ENCODE data around the gene ZCCHC24.
"Not testable (repeated sequence)": the region's sequence is repeated elsewhere in the genome, so short reads cannot be mapped to it uniquely, and the experiment has no call there.

The ZCCHC24 gene

GRCh38 chr10:79448732-79449049 is 3.3 kb upstream of the ZCCHC24 start:
- no peak overlapping the region for H3K4me3 ChIP-seq (ENCODE audit: low read depth, low read length)
- no peak for TF ChIP-seq CTCF (IDR thresholded peaks at IDR 0.05; ENCODE audit: low read depth, low read length, missing control alignments)
- DNase-seq (ENCODE audit: low read depth) = no peak

- no peak for DNase-seq (ENCODE audit: low read depth)
- TF ChIP-seq CTCF (IDR thresholded peaks at IDR 0.05; ENCODE audit: low read depth, low read length, missing control alignments) = no peak
Measured at GRCh38 chr10:79447911-79448731, 2.7 kb upstream of the ZCCHC24 start.

GRCh38 chr10:79447249-79447648 is 1.8 kb upstream of the ZCCHC24 start:
- not testable (repeated sequence) for H3K4me3 ChIP-seq (ENCODE audit: low read depth, low read length); DNase-seq (ENCODE audit: low read depth)

More at GRCh38 chr10:79447911-79448731, 2.7 kb upstream of the ZCCHC24 start:
- no peak overlapping the region for H3K4me3 ChIP-seq (ENCODE audit: low read depth, low read length)

- no peak for DNase-seq (ENCODE audit: low read depth)
- TF ChIP-seq CTCF (IDR thresholded peaks at IDR 0.05; ENCODE audit: low read depth, low read length, missing control alignments) = no peak
- no peak overlapping the region for H3K4me3 ChIP-seq (ENCODE audit: low read depth, low read length)
Measured at GRCh38 chr10:79446758-79447084, 1.3 kb upstream of the ZCCHC24 start.

- peak overlapping the region; percentile 22; the same call in 1 of the 2 replicates for H3K4me3 ChIP-seq (ENCODE audit: low read depth, low read length)
- no peak for DNase-seq (ENCODE audit: low read depth)
- TF ChIP-seq CTCF (IDR thresholded peaks at IDR 0.05; ENCODE audit: low read depth, low read length, missing control alignments) = no peak
Measured at GRCh38 chr10:79445977-79446757, 743 bp upstream of the ZCCHC24 start.

GRCh38 chr10:79444199-79445119 is 965 bp downstream of the ZCCHC24 start:
- TF ChIP-seq CTCF (IDR thresholded peaks at IDR 0.05; ENCODE audit: low read depth, low read length, missing control alignments) = no peak
- DNase-seq (ENCODE audit: low read depth) = no peak
- H3K4me3 ChIP-seq (ENCODE audit: low read depth, low read length) = peak overlapping the region; percentile 58
